ENCODE measurements around the gene MLH3.
"Not testable (repeated sequence)": the region's sequence is repeated elsewhere in the genome, so short reads cannot be mapped to it uniquely, and the experiment has no call there.

Gene MLH3

DNA sequence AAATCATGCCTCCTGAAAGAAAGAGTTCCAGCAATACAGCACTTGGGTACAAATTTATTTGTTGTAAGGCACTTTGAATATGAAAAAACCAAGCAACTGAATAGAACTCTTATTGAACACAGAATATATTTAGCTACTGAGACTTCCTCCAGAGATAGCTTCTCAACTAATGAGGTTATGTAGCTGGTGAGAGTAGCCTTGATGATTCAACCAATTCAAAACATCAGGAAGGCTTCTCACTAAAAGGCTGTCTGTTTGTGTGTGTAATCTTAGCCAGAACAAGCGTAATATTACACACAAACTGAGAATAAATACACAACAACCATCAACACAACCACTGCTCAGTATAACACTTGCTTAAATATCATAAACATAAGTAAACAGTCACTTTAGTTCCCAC lies 28.2 kb downstream of the MLH3 start:
- no peak for DNase-seq

DNA sequence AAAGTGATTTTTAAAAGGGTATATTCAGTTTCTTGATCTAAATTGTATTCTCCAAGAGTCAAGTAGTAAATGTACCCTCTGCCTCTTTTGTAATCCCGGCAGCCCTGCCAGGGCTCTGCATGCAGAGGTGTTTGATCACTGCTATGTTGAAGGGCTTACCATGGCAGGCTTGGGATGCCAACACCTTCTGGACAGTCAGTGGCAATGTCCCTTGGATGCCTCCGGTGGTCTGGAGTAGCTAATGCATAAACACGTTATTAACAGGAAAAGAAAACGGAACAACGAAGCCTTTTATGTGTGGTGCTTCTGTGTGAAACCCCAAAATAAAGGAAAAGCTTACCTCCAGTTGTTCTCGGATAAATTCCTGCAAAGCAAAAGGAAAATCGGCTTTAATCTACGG lies 28.6 kb downstream of the MLH3 start:
- peak; percentile 23 to 42 (median 39) for DNase-seq

DNA sequence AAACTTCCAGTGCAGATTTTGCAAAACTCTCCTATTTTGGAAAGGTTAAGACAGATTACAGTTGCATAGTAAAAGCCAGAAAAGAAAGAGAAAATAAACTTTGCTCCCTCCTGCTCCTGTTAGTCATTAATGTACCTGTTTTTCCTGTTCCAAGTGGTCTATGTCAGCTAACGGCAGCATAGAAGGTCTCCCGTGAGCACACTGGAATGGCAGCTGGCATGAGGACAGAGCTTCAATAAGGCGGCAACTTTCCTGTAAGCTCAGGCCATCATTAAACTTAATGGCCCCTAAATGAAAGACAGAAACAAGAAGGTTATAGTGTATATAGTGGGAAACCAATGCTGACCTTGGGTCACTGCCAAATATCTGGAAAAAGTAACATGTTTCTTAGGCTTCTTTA lies 32.6 kb downstream of the MLH3 start:
- DNase-seq = no peak

DNA sequence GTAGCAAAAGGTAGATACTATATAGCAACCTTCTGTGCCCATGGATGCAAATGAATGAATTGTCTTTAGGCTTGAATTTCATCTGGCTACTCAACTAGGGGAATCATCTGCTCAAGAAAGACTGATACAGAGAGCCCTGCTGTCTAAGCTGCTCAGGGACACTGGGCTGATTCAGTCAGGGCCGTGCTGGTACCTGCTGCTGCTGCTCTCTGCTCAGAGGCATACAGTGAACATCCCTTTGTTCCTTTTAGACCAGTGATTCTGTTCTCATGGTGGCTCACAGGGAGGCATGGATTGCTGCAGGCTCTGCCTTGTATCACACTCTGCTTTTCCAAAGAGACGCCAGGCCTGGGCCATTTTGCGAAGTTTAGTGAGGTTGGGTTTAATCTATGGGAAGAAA lies 34.5 kb downstream of the MLH3 start:
- no peak for DNase-seq

DNA sequence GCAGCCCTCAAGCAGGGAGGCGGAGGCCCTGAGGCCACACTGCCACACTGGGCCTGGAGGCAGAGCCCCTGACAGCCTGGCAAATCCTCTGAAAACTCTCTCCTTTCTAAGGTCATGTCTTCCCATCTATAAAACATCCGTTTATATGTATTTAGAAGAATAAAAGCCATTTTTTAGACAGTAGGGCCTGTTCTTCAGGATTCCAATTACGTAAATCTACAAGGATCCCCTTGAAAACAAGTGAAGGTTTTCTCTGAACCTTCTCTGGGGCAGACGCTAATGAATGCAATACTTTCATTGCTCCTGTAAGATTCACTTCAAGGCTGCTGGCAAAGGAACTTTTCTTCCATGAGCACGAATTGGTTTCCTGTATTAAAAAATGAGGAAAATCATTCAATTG lies 35.8 kb downstream of the MLH3 start:
- DNase-seq = no peak

DNA sequence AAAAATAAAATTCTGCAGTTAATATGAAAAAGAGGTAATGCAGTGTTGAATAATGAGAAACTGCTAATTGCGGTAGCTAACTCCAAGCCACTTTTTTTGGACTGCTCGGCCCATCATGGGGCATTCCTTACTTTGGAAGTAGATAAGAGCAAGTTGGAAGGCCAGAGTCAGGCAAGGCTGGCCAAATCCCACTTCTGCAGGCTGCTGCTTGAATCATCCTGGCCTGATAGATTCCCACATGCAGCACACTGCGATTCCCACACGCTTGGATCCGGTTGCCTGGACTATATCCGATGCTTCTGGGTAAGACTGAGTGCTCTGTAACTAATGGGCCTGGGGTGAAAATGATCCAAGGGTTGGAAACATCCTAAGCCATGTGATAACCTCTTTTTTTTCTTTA lies 38.0 kb downstream of the MLH3 start:
- DNase-seq = no peak

DNA sequence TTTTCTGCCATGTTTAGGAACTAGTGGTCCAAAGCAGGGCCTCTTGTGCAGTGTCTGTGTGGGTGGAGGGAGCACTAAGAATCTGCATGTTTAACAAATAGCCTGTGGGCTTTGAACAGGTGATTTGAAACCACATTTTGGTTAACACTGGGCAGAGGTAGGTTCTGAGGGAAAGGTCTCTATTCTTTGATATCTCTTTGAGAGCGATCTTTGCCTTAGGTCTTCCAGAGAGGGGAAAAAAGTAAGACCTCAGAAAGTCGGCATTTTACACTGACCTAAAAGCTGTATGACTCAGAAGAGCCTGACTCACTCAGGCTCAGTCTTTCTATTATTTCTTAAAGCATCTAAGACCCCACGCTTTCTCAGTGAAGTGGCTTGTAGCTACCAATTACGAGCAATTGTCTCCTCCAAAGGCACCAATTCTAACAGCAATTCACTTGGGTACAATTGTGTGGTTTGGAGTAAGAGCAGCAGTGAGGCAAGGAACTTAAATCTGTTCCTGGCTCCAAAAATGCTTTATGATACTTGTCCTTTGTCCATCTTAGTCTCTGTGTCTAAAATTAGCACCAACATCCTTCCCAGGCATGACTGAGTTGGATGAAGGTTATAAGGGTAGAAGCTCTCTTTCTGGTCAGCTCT lies 39.8 kb downstream of the MLH3 start:
- DNase-seq = no peak

DNA sequence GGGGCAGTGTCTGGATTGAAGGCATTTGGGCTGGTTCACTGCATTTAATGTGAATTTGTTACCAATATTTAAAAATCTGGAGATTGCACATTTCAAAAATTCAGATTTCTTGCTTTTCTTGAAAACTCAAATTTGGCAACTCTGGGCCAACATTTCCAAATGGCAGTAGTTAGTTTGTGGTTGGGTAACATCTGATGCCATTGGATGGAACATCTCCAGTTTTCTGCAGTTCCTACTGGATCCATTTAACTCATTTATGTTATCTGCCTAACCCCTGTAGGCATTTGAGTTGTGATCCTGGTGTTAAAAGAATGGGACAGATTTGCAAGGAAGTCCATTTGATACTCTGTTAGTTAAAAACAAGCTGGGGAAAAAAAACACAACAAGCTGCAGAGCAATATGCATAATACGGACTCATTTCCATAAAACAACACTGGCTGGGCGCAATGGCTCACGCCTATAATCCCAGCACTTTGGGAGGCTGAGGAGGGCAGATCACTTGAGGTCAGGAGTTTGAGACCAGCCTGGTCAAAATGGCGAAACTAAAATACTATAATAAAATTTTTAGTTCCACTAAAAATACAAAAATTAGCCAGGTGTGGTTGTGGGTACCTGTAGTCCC lies 40.7 kb downstream of the MLH3 start:
- DNase-seq = no peak

DNA sequence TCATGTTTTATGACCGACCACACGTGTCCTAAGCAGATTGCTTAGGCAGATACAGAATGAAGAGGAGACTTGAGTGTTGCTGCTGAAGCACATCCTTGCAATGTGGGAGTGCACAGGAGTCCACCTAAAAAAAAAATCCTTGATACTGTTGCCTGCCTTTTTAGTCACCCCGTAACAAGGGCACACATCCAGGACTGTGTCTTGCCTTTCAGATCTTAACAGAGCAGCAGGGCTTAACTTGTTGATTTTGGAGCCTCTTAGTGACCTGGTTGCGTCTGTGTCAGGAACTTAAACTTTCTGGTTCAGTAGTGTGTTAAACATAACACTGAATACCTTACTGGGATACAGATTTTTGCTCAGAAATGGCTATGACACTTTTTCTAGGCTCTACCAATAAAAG lies 42.1 kb downstream of the MLH3 start:
- DNase-seq = no peak

DNA sequence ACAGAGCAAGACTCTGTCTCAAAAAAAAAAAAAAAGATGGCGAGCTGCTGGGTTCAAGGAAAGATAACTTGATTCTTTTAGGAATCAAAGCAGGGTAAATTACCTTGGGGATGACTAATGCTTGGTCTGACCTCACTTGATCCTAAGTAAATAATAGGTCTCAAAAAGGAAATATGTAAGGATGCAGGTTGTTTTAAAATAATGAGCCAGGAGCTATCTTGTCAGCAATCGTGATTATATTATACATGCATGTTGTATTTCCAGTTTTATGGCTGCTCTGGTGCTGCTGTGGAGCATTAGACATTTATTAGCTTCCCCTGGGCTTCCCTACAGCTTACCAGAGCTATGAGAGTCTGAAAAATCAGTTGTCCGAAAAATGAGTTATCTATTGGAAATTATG lies 45.9 kb downstream of the MLH3 start:
- no peak for DNase-seq

DNA sequence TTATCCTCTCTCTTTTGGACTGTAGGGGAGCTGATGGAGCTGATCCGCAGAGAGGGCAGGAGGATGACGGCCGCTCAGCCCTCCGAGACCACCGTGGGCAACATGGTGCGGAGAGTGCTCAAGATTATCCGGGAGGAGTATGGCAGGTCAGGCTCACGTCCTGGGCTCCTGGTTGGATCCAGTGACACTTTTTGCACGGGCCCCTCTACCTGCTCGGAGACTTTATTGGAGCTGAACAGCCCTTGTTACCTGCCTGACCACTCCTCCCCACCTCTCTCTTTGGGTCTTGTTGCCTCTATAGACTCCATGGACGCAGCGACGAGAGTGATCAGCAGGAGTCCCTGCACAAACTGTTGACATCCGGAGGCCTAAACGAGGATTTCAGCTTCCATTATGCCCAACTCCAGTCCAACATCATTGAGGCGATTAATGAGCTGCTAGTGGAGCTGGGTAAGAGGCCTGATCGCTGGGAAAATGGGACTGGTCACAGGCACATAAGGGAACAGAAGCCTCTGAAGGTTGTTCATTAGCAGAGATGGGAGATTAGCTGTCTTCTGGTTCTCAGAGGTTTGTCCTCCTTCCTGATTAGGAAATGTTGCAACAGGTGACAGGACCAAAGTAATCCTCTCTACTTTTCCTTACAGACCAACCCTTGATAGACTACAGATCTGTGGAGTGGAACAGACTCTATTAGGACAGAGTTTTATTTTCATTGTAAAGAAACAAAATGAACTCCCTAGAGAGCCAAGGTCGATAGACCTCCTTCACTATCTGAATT lies 47.8 kb downstream of the MLH3 start:
- peak in 2 of 3 donors; percentile 12 to 22 for DNase-seq

DNA sequence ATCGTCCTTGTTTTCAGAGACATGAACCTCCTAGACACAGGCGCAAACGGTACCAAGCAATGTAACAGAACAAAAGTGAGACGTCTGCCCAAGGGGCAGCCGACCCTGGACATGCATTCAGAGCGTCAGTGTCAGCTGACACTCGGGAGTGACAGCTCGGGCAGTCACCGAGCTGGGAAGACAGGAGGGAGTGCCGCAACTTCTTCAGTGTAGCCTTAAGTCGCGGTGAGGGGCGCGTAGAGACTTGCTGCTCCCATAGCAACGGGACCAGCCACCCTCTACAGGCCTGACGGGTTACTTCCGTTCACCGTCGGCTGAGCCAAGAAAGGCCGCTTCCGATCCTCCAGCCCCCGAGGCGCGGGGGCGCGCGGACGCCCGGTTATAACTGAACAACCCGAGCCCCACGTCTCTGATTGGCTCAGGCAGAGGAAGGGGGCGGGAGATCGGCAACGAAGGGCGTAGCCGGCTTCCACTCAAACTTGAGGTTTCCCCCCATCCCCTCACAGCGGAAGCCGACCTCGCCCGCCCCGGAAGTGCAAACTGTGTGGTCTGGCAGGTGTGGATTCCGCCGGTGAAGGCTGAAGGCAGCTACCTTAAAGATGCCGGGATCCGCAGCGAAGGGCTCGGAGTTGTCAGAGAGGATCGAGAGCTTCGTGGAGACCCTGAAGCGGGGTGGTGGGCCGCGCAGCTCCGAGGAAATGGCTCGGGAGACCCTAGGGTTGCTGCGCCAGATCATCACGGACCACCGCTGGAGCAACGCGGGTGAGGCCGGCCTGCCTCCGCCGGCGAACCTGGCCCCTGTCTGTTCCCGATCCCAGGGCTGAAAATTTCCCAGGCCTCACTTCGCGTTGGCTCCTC lies 48.6 kb downstream of the MLH3 start, which contains the start of gene EIF2B2:
EIF2B2 (plus strand) TSS at position 530 of the 858 bp plus-strand sequence; CDS start at position 600, 70 bp downstream.
- peak; percentile 96 to 98 (median 97) for DNase-seq

DNA sequence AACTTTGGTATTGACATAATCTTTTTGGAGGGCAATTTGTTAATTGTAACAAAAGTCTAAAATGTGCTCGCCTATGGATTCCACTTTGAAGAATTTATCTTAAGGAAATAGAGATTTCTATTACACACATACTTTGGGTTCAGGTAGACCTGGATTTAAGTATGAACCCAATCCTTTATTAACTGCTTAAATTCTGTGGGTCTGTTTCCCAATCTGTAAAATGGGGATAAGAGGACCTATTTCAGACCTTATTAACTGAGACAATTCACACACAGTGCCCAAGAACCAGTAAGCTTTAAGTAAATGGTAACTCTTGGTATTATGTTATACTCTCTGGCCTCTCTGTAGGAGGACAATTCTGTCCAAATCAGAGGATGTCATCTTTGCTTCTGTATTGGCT lies 49.4 kb downstream of the MLH3 start:
- DNase-seq = no peak

DNA sequence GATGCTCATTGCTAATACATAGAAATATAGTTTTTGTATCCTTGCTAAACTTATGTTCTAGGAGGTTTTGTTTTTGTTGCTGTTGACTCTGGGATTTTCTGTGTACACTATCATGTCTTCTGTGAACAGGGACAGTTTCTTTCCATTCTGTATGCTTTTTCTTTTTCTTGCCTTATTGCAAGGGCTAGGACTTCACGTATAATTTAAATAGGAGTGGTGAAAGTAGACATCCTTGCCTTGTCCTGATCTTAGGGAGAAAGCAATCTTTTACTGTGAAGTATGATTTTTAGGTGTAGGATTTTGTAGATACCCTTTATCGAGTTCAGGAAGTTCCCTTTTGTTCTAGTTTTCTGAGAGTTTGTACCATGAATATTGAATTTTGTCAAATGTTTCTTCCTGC lies 50.0 kb downstream of the MLH3 start:
- DNase-seq = no peak

DNA sequence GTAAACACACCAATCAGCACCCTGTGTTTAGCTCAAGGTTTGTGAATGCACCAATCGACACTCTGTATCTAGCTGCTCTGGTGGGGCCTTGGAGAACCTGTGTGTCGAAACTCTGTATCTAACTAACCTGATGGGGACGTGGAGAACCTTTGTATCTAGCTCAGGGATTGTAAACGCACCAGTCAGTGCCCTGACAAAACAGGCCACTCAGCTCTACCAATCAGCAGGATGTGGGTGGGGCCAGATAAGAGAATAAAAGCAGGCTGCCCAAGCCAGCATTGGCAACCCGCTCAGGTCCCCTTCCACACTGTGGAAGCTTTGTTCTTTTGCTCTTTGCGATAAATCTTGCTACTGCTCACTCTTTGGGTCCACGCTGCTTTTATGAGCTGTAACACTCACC lies 55.5 kb downstream of the MLH3 start:
- not testable (repeated sequence) for DNase-seq

DNA sequence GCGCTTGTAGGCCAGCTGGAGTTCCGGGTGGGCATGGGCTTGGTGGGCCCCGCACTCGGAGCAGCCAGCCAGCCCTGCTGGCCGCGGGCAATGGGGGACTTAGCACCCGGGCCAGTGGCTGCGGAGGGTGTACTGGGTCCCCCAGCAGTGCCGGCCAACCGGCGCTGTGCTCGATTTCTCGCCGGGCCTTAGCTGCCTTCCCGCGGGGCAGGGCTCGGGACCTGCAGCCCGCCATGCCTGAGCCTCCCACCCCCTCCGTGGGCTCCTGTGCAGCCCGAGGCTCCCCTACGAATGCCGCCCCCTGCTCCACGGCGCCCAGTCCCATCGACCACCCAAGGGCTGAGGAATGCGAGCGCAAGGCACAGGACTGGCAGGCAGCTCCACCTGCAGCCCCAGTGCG lies 57.1 kb downstream of the MLH3 start:
- not testable (repeated sequence) for DNase-seq

DNA sequence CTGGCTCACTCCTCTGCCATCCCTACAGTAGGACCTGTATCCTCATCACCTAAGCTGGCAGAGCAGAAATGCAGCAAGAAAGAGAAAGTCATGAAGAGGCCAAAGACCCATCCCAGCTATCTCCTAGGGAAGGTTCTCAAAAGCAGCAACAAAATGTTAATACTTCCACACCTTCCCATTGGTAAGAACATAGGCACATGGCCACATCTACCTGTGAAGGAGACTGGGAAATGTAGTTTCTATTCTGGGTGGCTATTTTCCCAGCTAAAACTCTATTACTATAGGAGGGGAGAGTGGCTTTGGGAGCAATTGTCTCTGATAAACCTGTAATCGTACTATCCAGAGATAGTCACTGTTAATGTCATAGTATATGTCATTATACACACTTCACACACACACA lies 62.3 kb downstream of the MLH3 start:
- no peak for DNase-seq

DNA sequence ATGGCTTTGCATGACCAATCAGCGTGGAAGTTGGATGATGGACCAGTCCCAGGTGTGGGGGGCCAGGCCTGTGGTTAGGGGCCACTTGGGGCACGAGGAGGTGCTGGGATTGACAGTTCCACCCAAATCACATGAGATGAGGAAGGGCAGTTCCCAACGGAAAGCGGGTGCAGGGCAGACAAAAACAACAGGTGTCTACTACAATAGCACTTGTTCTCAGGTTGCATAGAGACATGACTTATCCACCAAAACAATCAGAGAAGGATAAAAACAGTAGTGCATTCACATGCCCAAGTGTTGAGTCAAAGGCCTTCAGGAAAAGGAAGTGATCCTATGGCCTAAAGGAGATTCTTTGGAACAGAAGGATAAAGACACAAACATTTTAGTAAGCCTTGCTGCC lies 63.1 kb downstream of the MLH3 start:
- no peak for DNase-seq

DNA sequence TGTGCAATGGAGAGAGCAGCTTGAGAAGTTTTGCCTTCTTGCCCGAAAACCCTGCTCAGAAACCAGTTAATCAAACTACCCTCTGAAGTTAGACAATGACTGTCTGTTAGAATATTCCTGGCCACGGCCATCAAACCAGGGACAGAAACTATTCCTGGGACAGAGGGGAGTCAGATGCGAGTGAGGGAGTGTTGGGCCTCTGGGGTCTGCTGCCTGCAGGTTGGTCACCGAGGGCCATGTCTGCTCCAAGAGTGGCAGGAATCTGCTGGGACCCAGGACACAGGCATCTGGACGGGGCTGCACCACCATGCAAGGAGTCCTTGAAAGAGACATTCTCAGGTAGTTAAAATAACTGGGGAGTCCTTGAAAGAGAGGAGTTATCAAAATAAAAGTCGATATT lies 65.5 kb downstream of the MLH3 start:
- DNase-seq = no peak

DNA sequence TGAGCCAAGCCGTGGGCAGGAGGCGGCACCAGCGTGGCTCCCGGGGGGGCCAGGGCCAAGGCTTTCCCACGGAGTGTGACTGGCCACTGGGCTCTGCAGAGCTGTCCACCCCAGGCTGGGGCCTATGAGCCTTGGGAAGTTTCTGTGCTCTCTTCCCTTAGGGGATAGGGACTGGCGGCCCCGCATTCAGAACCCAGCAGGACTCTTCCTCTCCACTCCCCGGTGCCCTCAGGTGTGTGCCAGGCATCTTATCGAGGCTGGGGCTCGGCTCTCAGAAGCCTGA lies 66.3 kb downstream of the MLH3 start:
- no peak for DNase-seq

DNA sequence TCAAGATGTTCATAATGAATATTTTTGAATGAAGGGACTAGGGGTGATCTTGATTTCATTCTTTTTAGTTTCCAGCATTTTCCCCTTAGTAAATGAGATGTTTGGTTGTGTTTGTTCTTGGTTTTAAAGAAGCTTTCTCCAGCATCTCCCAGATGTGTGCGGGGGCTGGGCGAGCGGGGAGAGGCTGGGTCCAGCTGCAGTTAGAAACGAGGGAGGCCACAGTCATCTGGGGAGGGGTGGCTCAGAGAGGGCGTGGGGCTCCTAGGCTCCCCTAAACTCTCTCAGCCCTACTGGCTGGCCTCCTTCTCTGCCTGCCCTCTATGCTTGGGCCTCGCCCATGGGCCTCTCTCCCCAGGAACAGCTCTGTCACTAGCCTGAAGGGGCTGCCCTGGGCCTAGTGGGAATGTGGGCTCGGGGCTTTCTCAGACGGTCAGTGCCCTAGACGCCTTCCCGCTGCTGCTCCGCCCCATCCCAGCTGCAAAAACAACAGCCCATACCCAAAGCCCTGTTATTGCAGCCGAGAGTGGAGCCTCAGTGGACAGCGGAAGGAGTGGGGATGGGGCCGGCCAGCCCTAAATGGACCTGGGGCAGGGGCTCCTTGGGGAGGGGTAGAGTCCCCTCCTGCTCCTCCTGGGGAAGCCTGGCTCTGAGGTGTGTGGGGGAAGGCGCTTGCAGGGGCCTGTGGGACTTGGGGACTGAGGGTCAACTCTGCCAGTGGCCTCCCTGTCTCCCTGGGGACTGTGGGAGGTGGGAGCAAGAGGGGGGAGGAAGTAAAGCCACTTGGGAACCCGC lies 66.8 kb downstream of the MLH3 start:
- no peak for DNase-seq

DNA sequence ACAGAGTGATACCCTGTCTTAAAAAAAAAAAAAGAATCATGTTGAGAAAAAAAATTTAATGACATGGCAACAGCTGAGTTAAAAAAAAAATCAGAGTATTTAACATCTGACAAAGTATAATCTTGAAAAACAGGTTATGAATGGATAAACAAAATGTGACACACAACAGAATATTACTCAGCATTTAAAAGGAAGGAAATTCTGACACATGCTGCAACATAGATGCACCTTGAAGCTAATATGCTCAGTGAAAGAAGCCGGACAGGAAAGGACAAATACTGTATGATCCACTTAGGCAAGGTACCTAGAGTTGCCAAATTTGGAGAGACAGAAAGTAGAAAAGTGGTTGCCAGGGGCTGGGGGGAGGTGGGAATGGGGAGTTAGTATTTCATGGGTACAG lies 67.9 kb downstream of the MLH3 start:
- DNase-seq = no peak

DNA sequence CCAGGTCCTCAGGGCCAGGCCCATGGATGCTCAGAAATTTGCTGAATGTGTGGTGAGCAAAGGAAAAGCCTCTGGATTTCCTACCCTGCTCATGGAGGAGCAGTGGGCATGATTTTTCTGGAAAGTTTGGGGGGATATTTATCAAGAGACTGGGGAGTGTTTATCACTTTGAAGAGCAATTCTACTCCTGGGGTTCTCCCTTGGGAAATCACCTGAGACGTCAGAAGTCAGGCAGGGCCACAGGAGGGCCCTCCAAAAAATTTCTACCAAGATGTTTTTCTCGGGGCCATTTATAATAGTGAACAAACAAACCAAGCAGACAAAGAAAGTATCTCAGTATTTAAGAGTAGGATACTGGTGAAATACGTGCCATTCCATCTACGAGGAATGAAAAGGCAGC lies 68.6 kb downstream of the MLH3 start:
- DNase-seq = no peak

All from suppressor macrophage treated with lipopolysaccharide for 1 hour (primary cell).